Caco-2 (cell line): ENCODE results near the gene KIF26B. TPM values are rescaled to one million over a fixed set of nuclear protein-coding genes. Genes with fewer than 3 reads are reported as not detected.

Experiments
- BruUV-seq: library from RNA; stranded (reverse); fragments of 400-500 nt; replicated peaks from 2 replicates; lab custom pipeline; 2021; lab: Mats Ljungman, UMichigan
- CTCF ChIA-PET: fragments of 300-600 bp; sonication (Branson Sonifier 250); formaldehyde crosslinking; loops from one replicate; lab custom pipeline; 2022; ENCODE audit warnings: antibody characterized with exemption; lab: Charles Lee
- POLR2A ChIA-PET: fragments of 300-600 bp; sonication (Branson Sonifier 250); formaldehyde crosslinking; loops from one replicate; lab custom pipeline; 2022; ENCODE audit warnings: antibody characterized with exemption; lab: Charles Lee
- DNase-seq, 2 experiments: peaks; one replicate each; pipeline versions ENCODE4 v3.0.0 to v3.0.0-alpha.2; 2020 to 2022
- H3K27me3 ChIP-seq: replicated peaks from 2 replicates; pipeline ENCODE4 v1.6.0; 2011; ENCODE audit warnings: low read length; ENCODE audit not compliant: control insufficient read depth, insufficient read depth
- H3K36me3 ChIP-seq: 2 replicates; pipeline ENCODE4 v1.5.1; 2011; ENCODE audit warnings: low read length; ENCODE audit not compliant: control insufficient read depth, insufficient read depth
- H3K4me1 ChIP-seq: fragments of 250-450 bp; sonication (Bioruptor Pico); 2 replicates; pipeline ENCODE4 v1.5.1; 2020; ENCODE audit warnings: mild to moderate bottlenecking
- H3K4me3 ChIP-seq: 2 replicates; pipeline ENCODE4 v1.5.1; 2011; ENCODE audit warnings: low read depth, mild to moderate bottlenecking, control low read depth, low read length
- H3K9me3 ChIP-seq: fragments of 250-450 bp; sonication (Bioruptor Pico); 2 replicates; pipeline ENCODE4 v1.5.1; 2020; ENCODE audit warnings: mild to moderate bottlenecking, moderate library complexity
- H3K27ac Mint-ChIP-seq: one replicate; pipeline ENCODE4 v1.8.0; 2022; ENCODE audit warnings: mixed read lengths; ENCODE audit not compliant: unreplicated experiment
- H3K27me3 Mint-ChIP-seq: one replicate; pipeline ENCODE4 v1.8.0; 2022; ENCODE audit warnings: mixed read lengths; ENCODE audit not compliant: insufficient read depth, unreplicated experiment
- H3K36me3 Mint-ChIP-seq: one replicate; pipeline ENCODE4 v1.8.0; 2022; ENCODE audit warnings: mild to moderate bottlenecking, mixed read lengths; ENCODE audit not compliant: insufficient read depth, unreplicated experiment
- H3K4me1 Mint-ChIP-seq: one replicate; pipeline ENCODE4 v1.8.0; 2022; ENCODE audit warnings: low read depth, mixed read lengths; ENCODE audit not compliant: unreplicated experiment
- H3K4me3 Mint-ChIP-seq: one replicate; pipeline ENCODE4 v1.8.0; 2022; ENCODE audit warnings: mild to moderate bottlenecking, moderate library complexity, mixed read lengths; ENCODE audit not compliant: unreplicated experiment
- H3K9me3 Mint-ChIP-seq: one replicate; pipeline ENCODE4 v1.8.0; 2022; ENCODE audit warnings: mixed read lengths; ENCODE audit not compliant: unreplicated experiment
- intact Hi-C: fragments of 100-400 bp; cut with micrococcal nuclease; formaldehyde crosslinking; loops from one replicate; pipeline ENCODE4 v1.10.0; 2022; ENCODE audit not compliant: unreplicated experiment
- total RNA-seq: library from RNA; stranded (reverse); gene quantifications from 2 replicates; pipeline ENCODE4 v1.2.3, GENCODE V29; 2022
- TF ChIP-seq, protein P1 (sequence below), 2 experiments: fragments of 200-600 bp in 1 of 2; IDR thresholded peaks; 1 replicate in 1 of 2; 2 replicates in 1 of 2; pipeline versions ENCODE4 v1.5.1 to v1.8.0; 2011 to 2022; ENCODE audit warnings: antibody characterized with exemption in 1 of 2, control low read depth in 1 of 2, inconsistent platforms in 1 of 2, low read depth in 1 of 2, low read length in 1 of 2, mild to moderate bottlenecking in 1 of 2, moderate library complexity in 1 of 2; ENCODE audit not compliant: insufficient read depth in 1 of 2, severe bottlenecking in 1 of 2, unreplicated experiment in 1 of 2

KIF26B gene
- total RNA-seq, 1 experiment from 2014 or later: 4.9 TPM

GRCh38 chr1:245431706-245432105 is 276.9 kb downstream of the KIF26B start:
- intact Hi-C loops: no loop called here
- Mint-ChIP-seq H3K4me1 (no peaks in the 10 kb centered on the region), H3K27ac (no peak overlapping the region), H3K36me3 (no peaks in the 10 kb centered on the region), H3K4me3 (no peak overlapping the region), H3K9me3 (peaks cover under 1% of the 10 kb centered on the region), H3K27me3 (no peaks in the 10 kb centered on the region)
- POLR2A ChIA-PET: no interaction called here
- no peaks in the 10 kb centered on the region for H3K27me3 ChIP-seq
- H3K4me1 ChIP-seq: no peaks in the 10 kb centered on the region
- CTCF ChIA-PET: no interaction called here
- BruUV-seq: no TSS peak
- DNase-seq: no peak
- H3K36me3 ChIP-seq: no peaks in the 10 kb centered on the region
- H3K9me3 ChIP-seq: no peaks in the 10 kb centered on the region
- TF ChIP-seq, protein P1, sequence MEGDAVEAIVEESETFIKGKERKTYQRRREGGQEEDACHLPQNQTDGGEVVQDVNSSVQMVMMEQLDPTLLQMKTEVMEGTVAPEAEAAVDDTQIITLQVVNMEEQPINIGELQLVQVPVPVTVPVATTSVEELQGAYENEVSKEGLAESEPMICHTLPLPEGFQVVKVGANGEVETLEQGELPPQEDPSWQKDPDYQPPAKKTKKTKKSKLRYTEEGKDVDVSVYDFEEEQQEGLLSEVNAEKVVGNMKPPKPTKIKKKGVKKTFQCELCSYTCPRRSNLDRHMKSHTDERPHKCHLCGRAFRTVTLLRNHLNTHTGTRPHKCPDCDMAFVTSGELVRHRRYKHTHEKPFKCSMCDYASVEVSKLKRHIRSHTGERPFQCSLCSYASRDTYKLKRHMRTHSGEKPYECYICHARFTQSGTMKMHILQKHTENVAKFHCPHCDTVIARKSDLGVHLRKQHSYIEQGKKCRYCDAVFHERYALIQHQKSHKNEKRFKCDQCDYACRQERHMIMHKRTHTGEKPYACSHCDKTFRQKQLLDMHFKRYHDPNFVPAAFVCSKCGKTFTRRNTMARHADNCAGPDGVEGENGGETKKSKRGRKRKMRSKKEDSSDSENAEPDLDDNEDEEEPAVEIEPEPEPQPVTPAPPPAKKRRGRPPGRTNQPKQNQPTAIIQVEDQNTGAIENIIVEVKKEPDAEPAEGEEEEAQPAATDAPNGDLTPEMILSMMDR (IDR thresholded peaks at IDR 0.05; ENCODE audit: insufficient read depth in 1 of 2, low read depth in 1 of 2, low read length in 1 of 2, severe bottlenecking in 1 of 2, unreplicated experiment in 1 of 2): no peak
- H3K4me3 ChIP-seq: no peak overlapping the region

DNA sequence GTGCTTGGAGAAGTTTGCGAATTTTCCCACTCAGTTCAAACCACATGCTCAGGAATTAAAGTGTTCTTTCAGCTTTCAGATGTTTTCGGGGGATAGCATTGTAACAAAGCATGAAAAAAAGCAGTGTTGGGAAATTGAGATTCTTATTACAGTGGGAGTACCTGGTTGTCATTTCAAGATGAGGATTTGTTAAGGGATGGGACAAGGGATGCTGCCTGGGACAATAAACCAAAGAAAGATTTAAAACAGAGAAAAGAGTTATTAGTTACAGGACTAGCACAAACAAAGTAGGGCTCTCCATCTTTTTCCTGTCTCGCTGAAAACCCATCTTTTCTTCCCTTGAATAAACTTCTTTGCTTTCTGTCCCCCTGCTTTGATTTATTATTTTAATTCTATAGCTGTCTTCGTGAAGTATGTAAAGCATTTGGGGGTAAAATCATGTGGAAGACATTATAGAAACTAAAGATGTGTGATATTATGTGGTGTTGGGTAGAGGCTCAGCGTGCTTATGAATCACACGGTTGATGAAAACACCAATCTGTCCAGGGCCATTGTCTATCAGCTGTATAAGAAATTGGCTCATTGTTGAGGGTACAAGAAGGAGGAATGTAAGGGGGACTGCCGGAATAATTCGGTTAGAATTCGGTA is 277.6 kb downstream of the KIF26B start:
- no TSS peak for BruUV-seq

GRCh38 chr1:245433561-245433960 is 278.8 kb downstream of the KIF26B start:
- TF ChIP-seq, protein P1 (IDR thresholded peaks at IDR 0.05; ENCODE audit: insufficient read depth in 1 of 2, low read depth in 1 of 2, low read length in 1 of 2, severe bottlenecking in 1 of 2, unreplicated experiment in 1 of 2): no peak
- Mint-ChIP-seq H3K4me1 (no peaks in the 10 kb centered on the region), H3K4me3 (no peak overlapping the region), H3K27me3 (no peaks in the 10 kb centered on the region), H3K36me3 (peaks cover 6% of the 10 kb centered on the region), H3K9me3 (no peaks in the 10 kb centered on the region), H3K27ac (no peak overlapping the region)
- BruUV-seq: no TSS peak
- POLR2A ChIA-PET: no interaction called here
- Histone ChIP-seq H3K4me3 (no peak overlapping the region), H3K9me3 (no peaks in the 10 kb centered on the region), H3K4me1 (no peaks in the 10 kb centered on the region), H3K27me3 (no peaks in the 10 kb centered on the region), H3K36me3 (no peaks in the 10 kb centered on the region)
- no peak for DNase-seq
- CTCF ChIA-PET: no interaction called here
- intact Hi-C loops: no loop called here

More for the DNA sequence above, 277.6 kb downstream of the KIF26B start:
- H3K9me3 Mint-ChIP-seq: no peaks in the 10 kb centered on the region
- TF ChIP-seq, protein P1 (IDR thresholded peaks at IDR 0.05; ENCODE audit: insufficient read depth in 1 of 2, low read depth in 1 of 2, low read length in 1 of 2, severe bottlenecking in 1 of 2, unreplicated experiment in 1 of 2): no peak
- H3K4me1 Mint-ChIP-seq: no peaks in the 10 kb centered on the region
- no peaks in the 10 kb centered on the region for H3K27me3 Mint-ChIP-seq
- no peak overlapping the region for H3K4me3 Mint-ChIP-seq
- CTCF ChIA-PET: no interaction called here
- peaks cover 5% of the 10 kb centered on the region for H3K36me3 Mint-ChIP-seq
- no peaks in the 10 kb centered on the region for H3K4me1 ChIP-seq
- DNase-seq: no peak
- H3K4me3 ChIP-seq: no peak overlapping the region
- intact Hi-C loops: no loop called here
- H3K27ac Mint-ChIP-seq: no peak overlapping the region
- H3K9me3 ChIP-seq: no peaks in the 10 kb centered on the region
- no peaks in the 10 kb centered on the region for H3K27me3 ChIP-seq
- POLR2A ChIA-PET: no interaction called here
- H3K36me3 ChIP-seq: no peaks in the 10 kb centered on the region
